Measurements from ENCODE around the gene LTC4S.

DNA sequence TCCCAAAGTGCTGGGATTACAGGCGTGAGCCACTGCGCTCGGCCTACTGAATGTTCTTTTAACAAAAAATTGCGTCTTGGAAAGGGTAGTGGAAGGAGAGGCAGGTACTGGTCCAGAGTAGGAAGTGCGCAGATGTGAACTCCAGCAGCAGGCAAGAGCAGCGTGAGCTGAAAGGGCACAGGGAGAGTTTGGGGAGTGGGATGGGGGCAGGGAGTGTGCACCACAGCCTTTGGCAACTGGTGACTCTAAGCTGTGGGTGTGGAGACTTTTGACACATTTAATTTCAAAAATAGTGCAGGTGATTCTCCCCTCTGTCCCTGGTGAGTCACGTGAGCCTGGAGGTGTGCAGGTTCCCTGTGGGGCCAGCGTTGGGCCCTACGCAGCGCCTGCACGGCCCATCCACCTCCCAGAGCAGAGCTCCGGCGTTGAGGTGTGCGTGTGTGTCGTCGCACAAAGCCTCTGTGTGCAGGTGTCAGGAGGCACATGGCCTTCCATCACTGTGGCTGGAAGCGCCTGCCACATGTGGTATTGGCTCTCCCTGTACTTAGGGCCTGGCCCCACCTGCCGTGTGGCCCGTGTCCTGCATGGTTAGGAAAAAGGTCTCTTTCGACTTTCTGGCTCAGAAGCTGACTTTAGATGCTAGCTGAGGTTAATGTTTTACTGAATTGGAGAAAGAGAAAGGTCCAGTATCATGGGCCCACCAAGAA lies 38.4 kb downstream of the LTC4S start:
- TF ChIP-seq, protein P1, sequence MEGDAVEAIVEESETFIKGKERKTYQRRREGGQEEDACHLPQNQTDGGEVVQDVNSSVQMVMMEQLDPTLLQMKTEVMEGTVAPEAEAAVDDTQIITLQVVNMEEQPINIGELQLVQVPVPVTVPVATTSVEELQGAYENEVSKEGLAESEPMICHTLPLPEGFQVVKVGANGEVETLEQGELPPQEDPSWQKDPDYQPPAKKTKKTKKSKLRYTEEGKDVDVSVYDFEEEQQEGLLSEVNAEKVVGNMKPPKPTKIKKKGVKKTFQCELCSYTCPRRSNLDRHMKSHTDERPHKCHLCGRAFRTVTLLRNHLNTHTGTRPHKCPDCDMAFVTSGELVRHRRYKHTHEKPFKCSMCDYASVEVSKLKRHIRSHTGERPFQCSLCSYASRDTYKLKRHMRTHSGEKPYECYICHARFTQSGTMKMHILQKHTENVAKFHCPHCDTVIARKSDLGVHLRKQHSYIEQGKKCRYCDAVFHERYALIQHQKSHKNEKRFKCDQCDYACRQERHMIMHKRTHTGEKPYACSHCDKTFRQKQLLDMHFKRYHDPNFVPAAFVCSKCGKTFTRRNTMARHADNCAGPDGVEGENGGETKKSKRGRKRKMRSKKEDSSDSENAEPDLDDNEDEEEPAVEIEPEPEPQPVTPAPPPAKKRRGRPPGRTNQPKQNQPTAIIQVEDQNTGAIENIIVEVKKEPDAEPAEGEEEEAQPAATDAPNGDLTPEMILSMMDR (IDR thresholded peaks at IDR 0.05; ENCODE audit: low read length) = no peak
- no peak for TF ChIP-seq EZH2 (IDR thresholded peaks at IDR 0.05; ENCODE audit: borderline replicate concordance, low read length)

Measured in OCI-LY1 (cell line).